ENCODE results near the gene ZBTB46.

ZBTB46 gene

DNA sequence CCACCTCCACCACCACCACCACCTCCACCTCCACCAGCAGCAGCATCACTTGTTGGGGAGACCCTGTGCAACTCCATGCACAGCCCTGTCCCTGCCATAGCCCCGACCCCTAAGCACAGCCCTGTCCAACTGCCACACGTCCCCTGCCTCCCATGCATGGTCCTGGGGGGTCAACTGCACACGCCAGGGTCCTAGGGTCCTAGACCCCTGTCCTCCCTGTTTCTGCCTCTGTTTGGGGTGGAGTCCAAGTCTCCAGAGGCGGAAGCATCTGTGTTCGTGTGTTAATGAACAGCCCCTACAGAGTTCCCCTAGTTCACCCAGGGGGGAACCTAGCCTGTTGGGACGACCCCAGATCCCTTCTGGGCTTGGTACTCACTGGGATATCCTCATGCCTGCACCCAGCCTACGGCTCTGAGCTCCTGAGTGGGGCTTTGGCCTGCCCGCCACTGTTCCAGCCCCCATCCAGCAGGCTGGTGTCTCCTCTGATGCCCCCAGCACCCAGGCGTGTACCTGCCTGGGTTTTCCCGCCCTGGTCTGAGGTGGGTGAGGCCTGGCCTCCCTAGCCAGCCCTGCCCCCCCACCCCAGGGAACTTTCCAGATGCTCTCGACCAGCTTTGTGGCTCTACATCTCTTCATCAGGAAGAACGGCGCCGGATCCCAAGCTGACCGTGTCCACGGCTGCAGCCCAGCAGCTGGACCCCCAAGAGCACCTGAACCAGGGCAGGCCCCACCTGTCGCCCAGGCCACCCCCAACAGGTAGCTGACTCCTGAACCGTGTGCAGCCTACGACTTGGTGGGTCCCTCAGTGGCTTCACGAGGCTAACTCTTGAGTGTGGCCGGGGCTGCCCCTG lies 137.1 kb downstream of the ZBTB46 start:
- Histone ChIP-seq H3K36me3 (ENCODE audit: control insufficient read depth, insufficient read depth, low read length) (no peaks in the 10 kb centered on the region), H3K4me1 (ENCODE audit: control insufficient read depth, insufficient read depth, low read length) (peaks cover 4% of the 10 kb centered on the region), H3K27ac (ENCODE audit: low read depth, low read length) (no peak overlapping the region), H3K27me3 (ENCODE audit: control insufficient read depth, insufficient read depth, low read length) (no peaks in the 10 kb centered on the region), H3K4me3 (ENCODE audit: low read length) (no peak overlapping the region), H3K9ac (ENCODE audit: low read length) (no peak overlapping the region)
